NCI-H69 (cell line): Measurements from ENCODE around the gene CHRNA3.
"Not testable (repeated sequence)": the region's sequence is repeated elsewhere in the genome, so short reads cannot be mapped to it uniquely, and the experiment has no call there.

Experiments
- DNase-seq: peaks from one replicate; lab custom pipeline; 2025; lab: John Stamatoyannopoulos, UW

Gene CHRNA3

DNA sequence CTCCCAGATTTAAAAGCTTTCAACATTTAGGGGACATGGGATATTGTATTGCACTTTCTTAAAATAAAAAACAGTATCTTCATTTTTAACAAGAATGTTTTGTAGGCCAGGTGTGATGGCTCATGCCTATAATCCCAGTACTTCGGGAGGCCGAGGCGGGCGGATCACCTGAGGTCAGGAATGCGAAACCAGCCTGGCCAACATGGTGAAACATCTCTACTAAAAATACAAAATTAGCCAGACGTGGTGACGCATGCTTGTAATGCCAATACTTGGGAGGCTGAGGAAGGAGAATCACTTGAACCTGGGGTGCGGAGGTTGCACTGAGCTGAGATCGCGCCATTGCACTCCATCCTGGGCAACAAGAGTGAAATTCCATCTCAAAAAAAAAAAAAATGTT lies 60.6 kb downstream of the CHRNA3 start:
- not testable (repeated sequence) for DNase-seq

DNA sequence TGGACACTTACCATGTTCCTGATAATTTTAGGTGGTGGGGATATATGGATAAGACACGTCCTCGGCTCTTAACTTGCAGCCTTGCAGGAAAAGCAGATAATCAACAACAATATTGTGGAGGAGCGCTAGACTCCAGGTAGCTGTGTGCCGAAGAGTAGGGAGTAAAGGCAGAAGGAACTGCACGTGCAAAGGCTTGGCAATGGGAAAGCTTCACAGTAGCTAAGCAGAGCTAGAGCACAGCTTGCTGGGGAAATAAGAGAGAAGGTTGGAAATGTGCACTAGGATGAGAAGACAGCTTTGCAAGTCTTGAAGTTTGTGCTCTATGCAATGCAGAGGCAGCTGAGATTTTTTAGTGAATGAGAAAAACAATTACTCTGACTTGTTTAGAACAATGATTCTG lies 68.2 kb downstream of the CHRNA3 start:
- peak; percentile 5 for DNase-seq

DNA sequence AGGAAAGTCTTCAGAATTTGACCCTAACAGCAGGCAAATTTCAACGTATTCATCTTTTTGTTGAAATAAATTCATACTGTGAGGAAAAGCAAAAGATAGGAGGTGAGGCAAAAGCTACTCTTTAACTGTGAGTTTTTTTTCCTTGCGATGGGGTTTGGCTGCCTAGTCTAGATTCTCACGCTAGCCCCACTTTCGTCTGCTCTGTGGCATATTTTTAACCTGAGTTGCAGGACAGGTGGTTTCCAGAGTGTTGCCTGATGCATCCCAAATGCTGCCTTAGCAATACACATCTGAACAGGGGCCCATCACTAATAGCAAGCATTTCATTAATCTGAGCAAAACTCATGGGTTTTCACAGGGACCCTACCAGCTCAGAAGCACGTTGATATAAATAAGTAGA lies 68.9 kb downstream of the CHRNA3 start:
- DNase-seq, result no peak

DNA sequence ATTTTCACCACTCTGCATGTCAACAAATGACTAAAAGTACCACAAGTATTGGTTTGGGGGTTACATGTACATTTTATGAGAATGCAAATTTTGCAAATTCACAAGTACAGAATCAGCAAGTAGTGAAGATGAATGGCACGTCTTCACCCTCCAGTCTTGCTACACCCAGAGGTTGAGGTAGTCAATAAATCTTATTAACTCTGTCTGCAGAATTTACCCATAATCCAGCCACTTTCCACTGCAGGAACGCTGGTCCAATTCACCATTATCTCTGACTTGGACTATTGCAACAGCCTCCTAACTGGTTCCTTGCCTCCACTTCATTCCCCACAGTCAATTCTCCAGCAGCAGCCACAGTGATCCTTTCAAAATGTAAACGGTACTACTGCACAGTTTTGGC lies 70.0 kb downstream of the CHRNA3 start:
- DNase-seq, result no peak

DNA sequence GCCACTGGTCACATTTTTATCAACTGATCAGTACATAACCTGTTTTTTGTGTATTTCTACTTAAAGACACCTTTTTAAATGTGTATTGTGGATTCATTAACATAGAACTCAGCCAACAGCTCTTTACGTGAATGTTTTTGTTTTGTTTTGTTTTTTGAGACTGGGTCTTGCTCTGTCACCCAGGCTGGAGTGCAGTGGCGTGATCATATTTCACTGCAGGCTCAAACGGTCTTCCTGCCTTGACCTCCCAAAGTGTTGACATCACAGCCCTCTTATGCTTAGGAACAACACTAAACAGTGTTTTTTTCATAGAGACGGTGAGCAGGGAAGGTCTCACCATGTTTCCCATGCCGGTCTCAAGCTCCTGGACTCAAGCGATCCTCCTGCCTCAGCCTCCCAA lies 70.6 kb downstream of the CHRNA3 start:
- no peak for DNase-seq
